ELR (cell line): ENCODE data around the gene ABCA12.
A peak's percentile ranks its signal among the peaks of the same experiment; 100 is the strongest.

Experiments used
- DNase-seq: peaks from one replicate; pipeline ENCODE4 v3.0.0-alpha.2; 2015; ENCODE audit warnings: low read depth

Gene ABCA12

DNA sequence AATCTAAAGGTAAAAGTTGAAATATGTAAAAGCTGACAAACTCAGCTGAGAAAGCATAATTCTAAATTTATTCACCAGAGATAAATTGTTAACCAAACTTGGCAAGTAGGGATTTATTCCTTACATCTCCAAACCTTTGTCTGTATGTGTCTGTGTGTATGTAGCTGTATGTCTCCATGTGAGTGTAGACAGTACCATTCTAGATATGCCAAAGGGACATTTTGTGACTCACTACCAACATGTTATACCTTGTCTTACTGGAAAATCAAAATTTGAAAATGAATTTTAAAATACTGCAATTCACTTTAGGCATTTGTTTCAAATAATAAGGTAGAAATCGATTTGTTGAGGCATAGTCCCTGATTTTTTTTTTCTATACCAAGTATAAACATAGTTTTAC lies 102.1 kb downstream of the ABCA12 start:
- no peak for DNase-seq

DNA sequence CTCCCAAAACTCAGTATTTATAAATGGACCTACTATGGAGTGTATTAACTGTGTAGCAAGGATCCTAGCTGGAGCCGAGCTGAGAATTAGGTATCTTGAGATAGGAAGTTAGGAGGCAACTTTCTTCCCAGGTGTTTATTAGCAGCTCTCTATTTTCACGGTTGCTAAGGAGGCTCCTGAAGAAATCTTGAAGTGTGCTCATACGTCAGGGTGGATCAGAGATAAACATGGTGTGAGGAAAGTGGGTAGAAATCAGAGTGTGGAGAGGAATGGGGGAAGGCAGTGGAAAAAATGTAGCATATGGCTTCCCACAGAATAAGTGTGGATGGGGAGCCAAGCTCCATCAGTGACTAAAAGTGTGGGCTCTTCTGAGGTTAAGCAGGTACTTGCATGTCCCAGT lies 104.3 kb downstream of the ABCA12 start:
- DNase-seq: no peak

DNA sequence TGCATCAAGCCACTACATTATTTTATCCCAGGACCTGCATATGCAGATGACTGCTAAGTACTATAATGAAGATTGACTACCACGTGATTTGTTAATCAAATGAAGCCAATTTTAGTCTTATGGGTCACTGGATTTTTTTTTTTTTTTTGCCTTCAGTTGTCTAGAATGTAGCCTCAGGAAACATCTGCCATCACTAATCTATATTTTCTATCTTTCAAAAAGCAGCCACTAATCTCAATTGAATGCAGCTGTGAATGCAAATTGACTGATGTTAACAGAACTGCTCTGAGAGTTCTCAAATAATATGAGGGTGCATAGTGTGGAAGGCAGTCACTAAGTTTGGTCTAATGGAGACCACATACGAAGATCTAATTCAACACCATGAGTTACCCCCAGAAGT lies 106.3 kb downstream of the ABCA12 start:
- no peak for DNase-seq

DNA sequence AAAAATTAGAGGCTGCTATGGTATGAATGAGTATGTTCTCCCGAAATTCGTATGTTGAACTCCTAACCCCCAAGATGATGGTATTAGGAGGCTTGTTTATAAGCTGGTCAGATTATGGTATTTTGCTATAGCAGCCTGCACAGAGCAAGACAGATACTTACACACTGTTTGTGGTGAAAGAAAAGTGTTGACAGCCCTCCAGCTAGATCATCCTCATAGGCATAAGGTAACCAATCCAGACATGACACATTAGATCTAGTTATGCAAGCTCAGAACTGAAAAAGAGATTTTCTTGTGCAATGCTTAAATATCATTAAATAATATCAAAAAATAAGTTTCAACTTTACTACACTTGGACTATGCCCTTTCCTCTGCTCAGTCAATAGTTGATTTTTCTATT lies 107.1 kb downstream of the ABCA12 start:
- no peak for DNase-seq

DNA sequence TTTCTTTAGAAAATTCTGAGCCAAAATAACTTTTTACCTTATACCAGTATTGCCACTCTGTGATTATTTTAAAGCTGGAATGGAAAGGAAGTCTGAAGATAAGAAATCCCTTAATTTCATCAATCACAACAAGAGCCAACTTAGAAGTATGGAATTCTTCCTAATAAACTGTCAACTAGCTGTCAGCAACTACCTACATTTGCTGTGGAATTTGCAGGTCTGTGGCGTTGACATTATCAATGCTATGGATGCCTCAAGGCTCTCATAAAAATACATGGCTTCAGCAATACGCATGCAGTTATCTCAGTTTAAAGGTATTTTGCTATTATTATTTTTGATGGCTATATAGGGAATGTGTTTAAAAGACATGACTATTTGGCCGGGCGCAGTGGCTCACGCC lies 108.5 kb downstream of the ABCA12 start:
- no peak for DNase-seq

DNA sequence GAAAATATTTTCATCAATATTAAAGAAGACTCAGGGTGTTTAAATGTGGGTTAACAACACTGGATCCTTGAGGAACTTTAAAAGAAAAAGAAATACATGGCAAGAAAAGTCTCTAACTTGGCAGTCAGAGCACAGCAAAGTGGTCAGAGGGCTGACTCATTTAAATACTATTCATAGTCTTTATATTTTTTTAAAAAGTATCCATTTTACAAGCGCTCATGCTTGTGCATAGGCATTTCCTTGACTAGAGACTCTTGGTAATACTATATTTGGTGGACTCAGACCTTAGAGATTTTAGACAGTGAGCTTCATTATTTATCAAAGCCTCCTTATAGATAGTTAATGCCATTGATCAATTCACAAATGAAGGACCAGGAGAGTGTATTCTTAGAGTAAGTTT lies 110.2 kb downstream of the ABCA12 start:
- DNase-seq: peak; percentile 61

DNA sequence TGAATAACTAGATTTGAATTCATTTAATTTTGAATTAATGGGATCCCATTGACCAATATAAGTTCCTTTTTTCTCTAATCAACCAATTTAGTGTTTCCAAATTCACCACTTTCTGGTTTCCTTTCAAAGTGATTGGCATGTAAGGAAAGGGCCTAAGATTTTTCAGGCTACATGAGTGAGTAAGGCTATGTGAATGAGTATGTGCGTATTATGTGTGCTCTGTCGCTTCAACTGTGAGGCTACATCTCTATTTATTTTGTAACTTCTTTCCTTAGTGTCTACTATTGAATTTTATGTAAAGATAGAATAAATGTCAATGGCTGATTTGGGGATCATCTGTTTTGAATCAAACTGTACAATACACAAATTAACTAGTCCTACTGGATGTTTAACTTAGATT lies 110.6 kb downstream of the ABCA12 start:
- DNase-seq: peak; percentile 19

DNA sequence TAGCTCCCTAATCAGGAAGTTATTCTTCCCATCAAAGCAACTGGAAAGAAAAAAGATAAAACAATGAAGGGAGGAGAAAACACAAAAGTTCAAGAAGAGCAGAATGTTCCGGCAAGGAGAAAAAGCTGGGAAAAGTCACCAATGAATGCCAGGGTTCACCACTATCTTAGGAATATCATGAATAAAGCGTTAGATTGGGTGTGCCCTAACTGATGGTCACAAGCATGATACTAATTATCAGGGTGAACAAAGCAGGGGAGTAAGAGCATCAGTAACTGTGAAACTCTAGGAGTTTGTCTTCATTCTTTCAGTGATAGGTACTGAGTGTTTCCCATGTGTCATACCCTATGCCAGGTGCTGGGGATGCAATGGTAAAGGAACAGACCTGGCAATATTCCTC lies 115.5 kb downstream of the ABCA12 start:
- DNase-seq: no peak

DNA sequence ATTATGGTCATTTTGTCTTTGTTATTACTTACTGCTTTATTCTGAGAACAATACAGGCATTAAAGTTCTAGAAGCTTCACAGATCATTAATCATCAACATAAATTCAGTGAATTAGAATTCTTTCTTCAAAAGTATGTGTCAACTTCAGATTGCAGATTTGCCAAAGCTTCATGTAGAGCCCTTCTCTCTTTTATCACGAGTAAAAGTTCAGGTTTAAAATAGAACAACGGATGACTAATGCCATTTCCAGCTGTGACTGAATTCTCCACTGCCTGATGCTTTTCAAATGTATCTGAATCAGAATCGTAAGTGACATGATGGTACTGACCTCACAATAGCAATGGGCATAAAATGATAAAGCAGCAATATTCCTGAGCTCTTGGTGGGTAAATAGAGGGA lies 116.0 kb downstream of the ABCA12 start:
- peak; percentile 36 for DNase-seq

DNA sequence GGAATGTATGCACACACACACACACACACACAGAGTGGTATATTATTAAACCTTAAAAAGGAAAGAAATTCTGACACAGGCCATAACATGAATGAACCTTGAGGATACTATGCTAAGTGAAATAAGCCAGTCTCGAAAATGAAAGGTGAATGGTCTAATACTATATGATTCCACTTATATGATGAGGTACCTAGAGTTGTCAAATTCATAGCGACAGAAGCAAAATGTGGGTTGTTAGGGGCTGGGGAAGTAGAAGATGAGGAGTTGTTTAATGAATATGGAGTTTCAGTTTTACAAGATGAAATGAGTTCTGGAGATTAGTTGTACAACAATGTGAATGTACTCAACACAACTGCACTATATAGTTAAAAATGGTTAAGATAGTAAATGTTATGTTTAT lies 118.1 kb downstream of the ABCA12 start:
- no peak for DNase-seq

DNA sequence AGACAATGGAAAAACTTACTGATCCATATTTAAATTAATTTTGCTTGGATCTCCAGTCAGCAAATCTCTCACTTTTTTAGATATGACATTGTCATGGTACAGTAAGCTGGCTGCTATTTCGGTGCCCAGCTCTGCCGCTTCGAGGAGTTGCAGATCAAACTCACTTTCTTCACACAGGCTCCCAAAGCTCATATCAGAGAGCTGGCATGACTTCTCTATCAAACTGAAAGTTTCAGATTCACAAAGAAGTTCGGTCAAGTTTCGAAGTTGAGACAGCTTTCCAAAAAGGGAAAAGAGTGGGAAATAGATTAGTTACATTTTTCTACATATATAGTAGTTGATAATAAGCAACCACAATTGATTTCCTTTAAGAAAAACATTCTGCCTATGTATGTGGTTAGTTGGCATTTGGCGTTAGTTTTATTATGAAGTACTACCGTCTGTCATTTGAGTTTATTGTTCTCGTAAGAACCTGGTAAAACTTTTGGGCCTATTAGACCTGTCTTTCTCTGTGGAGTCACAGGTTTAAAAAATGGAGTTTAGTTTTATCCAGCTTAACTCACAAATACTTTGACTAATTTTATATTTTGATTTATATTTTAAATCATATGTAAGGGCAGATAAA lies 118.8 kb downstream of the ABCA12 start:
- no peak for DNase-seq

DNA sequence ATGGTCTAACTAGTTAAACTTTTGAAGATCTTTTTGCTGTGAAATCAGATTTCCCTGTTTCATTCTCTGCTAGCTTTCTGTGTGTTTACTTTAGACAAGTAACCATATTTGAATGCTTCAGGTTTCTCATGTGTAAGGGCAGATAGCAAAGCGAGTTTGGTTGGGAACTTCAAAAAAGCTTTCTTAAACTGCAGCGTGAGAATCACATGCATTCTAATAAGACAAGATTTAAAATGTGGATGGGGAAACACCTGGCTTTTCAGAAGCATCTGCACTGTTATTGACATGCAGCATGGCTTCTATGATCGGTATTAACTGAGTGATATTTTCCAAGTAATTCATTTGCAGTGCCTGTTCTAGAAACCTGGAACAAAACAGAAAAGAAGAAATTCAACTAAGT lies 119.3 kb downstream of the ABCA12 start:
- DNase-seq: no peak

DNA sequence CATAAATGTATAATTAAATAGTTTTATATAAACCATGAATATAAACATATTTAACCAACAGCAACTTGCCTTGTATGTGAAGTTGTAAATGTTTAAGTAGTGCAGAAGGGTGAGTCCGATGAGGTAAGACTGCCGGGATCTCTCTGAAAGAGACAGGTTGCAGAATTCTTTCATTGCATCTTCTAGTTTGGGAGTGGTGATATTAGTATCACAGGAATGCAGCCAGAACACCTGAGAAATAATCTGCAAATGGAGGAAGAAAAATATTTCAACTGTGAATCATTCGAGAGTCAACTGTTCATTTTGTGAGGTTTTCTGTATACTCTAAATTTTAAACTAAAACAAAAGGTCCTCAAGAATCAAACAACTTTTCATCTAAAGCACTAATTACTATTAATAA lies 123.0 kb downstream of the ABCA12 start:
- no peak for DNase-seq

DNA sequence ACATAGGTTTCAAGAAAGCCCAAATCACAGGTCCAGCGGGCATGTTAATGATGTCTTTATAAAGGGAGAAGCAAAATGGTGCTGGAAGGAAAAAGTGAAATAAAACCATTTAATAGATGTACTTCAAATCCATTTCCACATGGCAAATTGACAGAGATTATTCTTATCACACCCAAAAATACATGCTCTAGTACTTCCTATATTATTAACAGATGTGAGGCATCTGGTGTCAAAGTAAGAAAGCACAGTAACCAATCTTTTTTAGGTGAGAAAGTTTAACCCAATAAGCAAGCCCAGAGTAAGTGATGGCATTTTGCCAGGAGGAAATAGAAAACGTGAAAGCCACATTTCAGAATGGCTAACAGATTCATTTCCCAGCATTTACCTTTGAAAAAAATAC lies 128.0 kb downstream of the ABCA12 start:
- no peak for DNase-seq

DNA sequence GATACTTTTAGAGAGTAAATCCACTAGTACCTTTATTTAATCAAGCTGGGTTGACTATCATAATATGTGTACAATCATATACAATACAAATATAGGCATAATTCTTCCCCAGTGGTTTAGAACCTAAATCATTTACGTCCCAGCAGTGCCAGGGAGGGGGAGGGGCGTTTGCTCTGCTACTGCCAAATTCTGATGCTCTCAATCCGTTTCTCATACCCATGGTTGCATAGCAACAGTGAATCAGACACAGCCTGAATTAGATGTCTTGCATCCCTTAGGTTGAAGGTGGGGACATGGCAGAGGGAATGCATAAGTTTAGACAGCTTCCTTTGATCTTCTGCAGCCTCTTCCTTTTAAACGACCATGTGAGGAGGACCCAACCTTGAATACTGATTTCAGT lies 135.4 kb downstream of the ABCA12 start:
- peak; percentile 3 for DNase-seq

DNA sequence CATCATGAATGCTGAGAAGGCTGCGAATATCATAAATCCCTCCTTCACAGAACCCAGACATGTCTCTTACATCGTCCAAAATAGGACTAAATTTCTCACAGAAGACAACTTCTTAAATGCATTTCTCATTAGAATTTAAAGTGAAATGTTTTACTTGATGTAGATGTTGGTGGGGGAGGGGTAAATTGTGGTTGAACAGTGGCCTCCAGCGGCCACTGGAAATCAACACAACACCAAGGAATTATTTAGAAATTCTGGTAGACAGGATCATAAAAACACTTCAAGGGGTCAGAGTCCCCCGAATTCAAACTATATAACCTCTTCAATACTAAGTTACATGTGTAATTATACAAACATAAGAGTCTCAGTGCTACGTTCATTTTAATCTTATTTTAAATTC lies 135.9 kb downstream of the ABCA12 start:
- DNase-seq: peak; percentile 47

DNA sequence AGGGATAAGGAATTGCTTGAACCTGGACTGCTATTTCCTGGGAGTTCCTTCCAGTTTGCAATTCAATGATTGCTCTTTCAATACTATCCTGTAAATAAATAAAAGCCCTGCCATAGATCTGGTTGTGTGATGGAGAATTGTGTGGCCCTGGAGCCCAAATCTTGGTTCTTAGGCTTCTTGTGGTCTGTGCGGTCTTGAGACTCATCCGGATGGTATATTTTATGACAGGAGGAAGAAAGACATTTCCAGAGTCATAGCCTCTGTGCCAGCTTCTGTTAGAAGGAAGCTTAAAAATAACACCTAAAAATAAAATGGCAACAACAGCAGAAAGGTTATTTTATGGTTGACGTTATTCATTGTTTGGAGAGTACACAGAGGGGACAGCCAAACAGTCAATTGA lies 137.7 kb downstream of the ABCA12 start:
- DNase-seq: no peak

DNA sequence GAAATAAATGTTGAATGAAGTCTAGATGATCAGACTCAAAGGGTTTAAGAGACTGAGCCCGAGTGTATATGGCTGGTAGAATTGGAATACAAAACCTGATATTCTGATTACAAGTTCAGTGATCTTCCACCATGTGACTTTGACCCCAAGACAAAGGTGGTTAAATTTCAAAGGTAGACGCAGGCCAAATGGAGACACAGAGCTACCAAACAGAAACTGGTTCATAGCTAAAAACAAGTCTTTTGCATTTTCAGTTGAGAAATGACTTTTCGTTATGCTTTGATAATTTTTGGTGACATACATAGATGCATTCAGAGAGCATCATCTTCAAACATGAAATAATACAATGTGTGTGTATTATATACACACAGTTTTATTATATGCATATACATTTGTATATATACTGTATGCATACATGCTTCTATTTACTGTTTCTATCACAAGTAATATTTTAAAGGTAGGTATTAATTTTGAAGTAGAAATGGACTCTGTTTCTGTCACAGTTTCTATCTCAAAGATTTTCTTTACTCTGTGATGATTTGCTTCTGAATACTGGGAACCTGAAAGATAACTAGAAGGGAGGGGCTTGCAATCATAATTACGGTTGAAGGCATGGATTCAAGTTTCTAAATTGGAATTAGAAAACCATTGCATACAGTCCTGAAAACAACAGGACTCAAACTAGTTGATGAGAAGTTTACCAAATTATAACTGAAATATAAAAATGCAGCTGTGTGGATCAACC lies 142.3 kb downstream of the ABCA12 start:
- DNase-seq: no peak

DNA sequence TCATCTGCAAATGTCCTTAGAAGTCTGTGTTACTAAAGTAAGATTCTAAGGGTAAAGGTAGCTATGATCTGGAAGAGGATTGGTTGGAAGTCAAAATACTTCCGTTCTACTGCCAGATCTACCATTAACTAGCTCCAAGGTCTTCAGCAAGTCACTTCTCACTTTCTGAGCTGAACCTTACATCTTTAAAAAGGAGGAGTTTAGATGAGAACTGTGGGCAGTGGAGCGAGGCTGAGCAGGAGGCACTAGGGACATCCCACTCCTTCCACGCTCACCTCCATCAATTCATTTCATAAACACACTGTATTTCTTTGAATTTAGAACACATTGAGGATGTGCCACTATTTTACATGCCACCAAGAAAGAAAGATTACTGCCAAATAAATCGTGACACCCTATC lies 143.0 kb downstream of the ABCA12 start:
- no peak for DNase-seq

DNA sequence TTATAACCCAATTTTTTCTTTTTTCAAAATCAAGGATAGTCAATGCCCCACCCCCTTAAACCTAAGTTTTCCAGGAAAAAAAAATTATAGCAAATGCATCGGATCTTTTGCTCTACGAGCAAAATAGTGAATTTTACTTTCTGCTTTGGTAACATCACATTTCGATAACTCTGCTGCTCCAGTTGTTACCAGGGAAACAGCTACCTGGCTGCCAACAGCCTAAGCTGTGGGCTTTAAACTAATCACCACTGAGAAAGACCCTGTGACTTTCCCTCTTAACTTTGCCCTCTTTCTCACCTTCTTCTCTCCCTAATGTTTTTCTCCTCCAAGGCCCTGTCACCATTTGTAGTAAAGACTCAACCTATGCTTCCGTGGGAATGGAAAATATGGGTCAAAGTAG lies 145.5 kb downstream of the ABCA12 start:
- no peak for DNase-seq

DNA sequence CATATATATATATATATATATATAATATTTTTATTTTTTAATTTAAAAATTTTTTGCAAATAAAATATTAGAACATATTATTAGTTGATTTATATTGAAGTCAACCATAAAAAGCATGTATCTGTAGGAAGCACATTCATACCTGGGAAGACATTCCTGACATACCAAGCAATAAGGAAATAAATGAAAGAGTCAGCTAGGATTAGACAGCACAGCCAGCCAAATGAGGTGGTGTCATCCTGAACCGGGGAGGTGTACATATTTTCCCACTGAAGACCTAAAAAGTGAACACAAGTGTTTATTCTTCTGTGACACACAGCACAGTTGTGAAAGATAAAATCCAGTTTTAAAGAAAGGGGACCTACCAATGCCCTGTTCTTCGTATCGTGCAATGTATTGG lies 149.2 kb downstream of the ABCA12 start:
- no peak for DNase-seq

DNA sequence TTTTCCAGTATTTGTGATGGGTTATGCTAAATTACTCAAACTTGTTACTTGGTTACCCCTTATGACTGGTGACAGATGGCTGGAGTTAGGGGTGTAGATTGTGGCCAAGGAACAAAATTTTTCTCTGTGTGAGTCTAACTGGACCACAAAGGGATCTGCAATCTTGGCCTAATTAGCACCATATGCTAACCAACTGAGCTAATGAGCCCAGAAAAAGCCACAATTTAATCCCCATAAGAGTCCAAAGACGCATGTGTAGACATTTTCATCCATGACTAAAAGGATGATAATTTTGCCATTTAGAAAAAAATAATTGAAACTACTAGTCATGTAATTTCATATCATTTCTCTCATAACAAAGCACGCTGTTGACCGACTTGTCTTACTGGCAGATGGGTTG lies 151.2 kb downstream of the ABCA12 start:
- DNase-seq: no peak

DNA sequence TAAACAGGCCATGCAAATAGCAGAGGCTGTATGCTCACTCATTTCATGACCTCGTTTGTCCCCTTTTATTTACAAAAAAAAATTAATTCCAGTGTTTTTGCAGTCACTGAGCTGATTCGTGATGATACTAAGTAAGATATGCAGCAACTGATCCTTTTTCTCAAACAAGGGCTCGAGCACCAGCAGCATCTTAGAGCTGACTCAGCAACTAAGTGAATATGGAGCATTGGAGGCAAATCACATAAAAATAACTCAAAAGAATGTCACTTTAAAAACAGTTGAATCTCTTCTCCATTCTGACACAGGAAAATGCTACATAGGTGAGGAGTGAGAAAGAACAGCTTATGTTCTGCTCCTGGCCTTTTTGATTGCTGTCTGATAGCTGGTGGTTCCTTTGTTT lies 152.8 kb downstream of the ABCA12 start:
- DNase-seq: no peak

DNA sequence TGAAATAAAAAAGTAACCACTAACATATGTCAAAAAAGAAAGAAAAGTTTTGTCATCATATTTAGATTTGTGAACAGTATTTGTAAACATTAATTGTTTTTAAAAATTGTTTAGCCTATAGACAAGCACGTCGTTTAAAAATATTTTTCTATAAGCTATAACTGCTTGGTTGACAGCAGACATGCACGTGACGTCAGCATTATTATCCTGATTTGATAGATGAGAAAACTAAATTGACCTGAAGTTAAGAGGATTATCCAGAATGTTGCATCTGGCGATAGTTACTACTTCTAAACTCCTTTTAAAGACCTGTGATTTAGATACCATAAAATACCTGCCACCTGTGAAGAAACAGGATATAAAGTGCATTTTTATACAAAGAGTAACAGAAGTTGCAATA lies 172.0 kb downstream of the ABCA12 start:
- no peak for DNase-seq
